Lower leg skin (tissue), 4 donors: ENCODE data around the gene SCAF4. TPM values are rescaled to one million over a fixed set of nuclear protein-coding genes. Genes with fewer than 3 reads are reported as not detected.
"Not testable (repeated sequence)": the region's sequence is repeated elsewhere in the genome, so short reads cannot be mapped to it uniquely, and the experiment has no call there.

Experiments used
- DNase-seq, 2 donors: peaks; one replicate each; pipeline ENCODE4 v3.0.0-alpha.2; 2019; ENCODE audit warnings: low spot score in 2 of 2
- H3K4me3 ChIP-seq: fragments of 200-600 bp; sonication (generic); 2 replicates; pipeline ENCODE4 v1.5.1; 2017; ENCODE audit warnings: mild to moderate bottlenecking, low read depth; ENCODE audit not compliant: poor library complexity, severe bottlenecking
- CTCF ChIP-seq, 3 donors: fragments of 450-650 bp; IDR thresholded peaks; one replicate each; pipeline ENCODE4 v1.5.1; 2016; ENCODE audit warnings: antibody characterized with exemption in 3 of 3, mild to moderate bottlenecking in 3 of 3, moderate library complexity in 2 of 3
- POLR2A ChIP-seq, 2 donors: fragments of 450-650 bp; IDR thresholded peaks; one replicate each; pipeline ENCODE4 v1.6.1; 2016 to 2017; ENCODE audit warnings: antibody characterized with exemption in 2 of 2, mild to moderate bottlenecking in 1 of 2, moderate library complexity in 1 of 2
- WGBS, 2 donors: methylation state at CpG; one replicate each; pipeline ENCODE4 v1.1.5; 2018; 5-methylcytosine and 5-hydroxymethylcytosine counted together
- intact Hi-C: fragments of 100-400 bp; cut with DNase I; formaldehyde crosslinking; loops from one replicate; pipeline ENCODE4 v1.15.0; 2023; ENCODE audit warnings: low total_unique reads
- total RNA-seq, 4 donors: library from RNA; depleted of rRNA; stranded (reverse); fragments of >200 nt; gene quantifications; one replicate each; pipeline ENCODE4 v1.1.0, GENCODE V29; 2016

The SCAF4 gene
- total RNA-seq, 4 donors from 2014 or later: 11.8 to 30.8 (median 16.5) TPM

GRCh38 chr21:31636874-31637273 is 95.0 kb downstream of the SCAF4 start:
- WGBS, 2 donors: 89% methylated on average over 2 of the region's 2 CpGs
- TF ChIP-seq CTCF (IDR thresholded peaks at IDR 0.05) (no peak), POLR2A (IDR thresholded peaks at IDR 0.05) (no peak)
- no peak for DNase-seq
- H3K4me3 ChIP-seq: no peak overlapping the region
- intact Hi-C loops: no loop called here

GRCh38 chr21:31634993-31635392 is 96.9 kb downstream of the SCAF4 start:
- H3K4me3 ChIP-seq: no peak overlapping the region
- TF ChIP-seq POLR2A (IDR thresholded peaks at IDR 0.05) (no peak), CTCF (IDR thresholded peaks at IDR 0.05) (no peak)
- DNase-seq: no peak
- WGBS, 2 donors: 83 to 90% methylated on average over 3 of the region's 3 CpGs
- intact Hi-C loops: no loop called here

GRCh38 chr21:31631881-31632280 is 100.0 kb downstream of the SCAF4 start:
- DNase-seq, H3K4me3 ChIP-seq, intact Hi-C loops: not testable (repeated sequence)
- 97 to 98% methylated on average over 6 of the region's 6 CpGs for WGBS, 2 donors

- intact Hi-C loops: no loop called here
- DNase-seq: peak in 1 of 2 donors; percentile 74
- H3K4me3 ChIP-seq: no peak overlapping the region
- WGBS, 2 donors: 28 to 50% methylated on average over 8 of the region's 8 CpGs
- TF ChIP-seq POLR2A (IDR thresholded peaks at IDR 0.05): no peak
Measured at GRCh38 chr21:31629972-31630711, 101.8 kb downstream of the SCAF4 start.

GRCh38 chr21:31624961-31625491 is 106.9 kb downstream of the SCAF4 start:
- TF ChIP-seq CTCF (IDR thresholded peaks at IDR 0.05) (no peak), POLR2A (IDR thresholded peaks at IDR 0.05) (no peak)
- WGBS, 2 donors: 93% methylated on average over 11 of the region's 11 CpGs

GRCh38 chr21:31624181-31624580 is 107.7 kb downstream of the SCAF4 start:
- no peak overlapping the region for H3K4me3 ChIP-seq
- intact Hi-C loops: no loop called here
- WGBS, 2 donors: 73 to 83% methylated on average over 3 of the region's 3 CpGs
- no peak for DNase-seq
- TF ChIP-seq POLR2A (IDR thresholded peaks at IDR 0.05): no peak
- TF ChIP-seq CTCF (IDR thresholded peaks at IDR 0.05): no peak

More at GRCh38 chr21:31624961-31625491, 106.9 kb downstream of the SCAF4 start:
- intact Hi-C loops: no loop called here
- H3K4me3 ChIP-seq: no peak overlapping the region
- no peak for DNase-seq

- no peak overlapping the region for H3K4me3 ChIP-seq
- no peak for TF ChIP-seq CTCF (IDR thresholded peaks at IDR 0.05)
- no peak for TF ChIP-seq POLR2A (IDR thresholded peaks at IDR 0.05)
- WGBS, 2 donors: 83 to 94% methylated on average over 6 of the region's 6 CpGs
- peak in 1 of 2 donors; percentile 40 for DNase-seq
- intact Hi-C loops: no loop called here
Measured at GRCh38 chr21:31623664-31624063, 108.3 kb downstream of the SCAF4 start.
